HCT116 (cell line): ENCODE measurements around the gene SNTG2. TPM values are rescaled to one million over a fixed set of nuclear protein-coding genes. Genes with fewer than 3 reads are reported as not detected.

Experiments used
- ATAC-seq: fragments of 200-7000 bp; cut with Tn5 transposase; 2 replicates; pipeline ENCODE4 v1.9.1; 2020; ENCODE audit warnings: mild to moderate bottlenecking, moderate library complexity
- BruUV-seq: library from RNA; stranded (reverse); fragments of 400-500 nt; replicated peaks from 2 replicates; lab custom pipeline; 2021; lab: Mats Ljungman, UMichigan
- CTCF ChIA-PET: fragments of 300-600 bp; sonication (Branson Sonifier 250); formaldehyde crosslinking; loops from one replicate; lab custom pipeline; 2021; ENCODE audit warnings: antibody characterized with exemption; lab: Charles Lee
- POLR2A ChIA-PET: fragments of 300-600, 350-600 bp; sonication (Branson Sonifier 250); formaldehyde crosslinking; loops from one replicate; lab custom pipeline; 2021; ENCODE audit warnings: antibody characterized with exemption; lab: Charles Lee
- RAD21 ChIA-PET, 2 experiments: fragments of 300-600 bp; sonication (Branson Sonifier 250); formaldehyde crosslinking; loops; one replicate each; lab custom pipeline; 2023; ENCODE audit warnings: low total read pairs in 2 of 2; ENCODE audit not compliant: uncharacterized antibody in 2 of 2, unreplicated experiment in 2 of 2, low non-redundant PET in 1 of 2; lab: Charles Lee
- DNase-seq: peaks from one replicate; pipeline ENCODE4 v3.0.0-alpha.2; 2010; ENCODE audit warnings: low read depth, low spot score
- H2AFZ ChIP-seq: fragments of 200-600 bp; shearing (Covaris generic), sonication (generic); 2 replicates; pipeline ENCODE4 v1.6.1; 2017; ENCODE audit warnings: low read depth, mixed run types, mixed read lengths, antibody characterized with exemption, low read length; ENCODE audit not compliant: poor library complexity, severe bottlenecking
- H3K27ac ChIP-seq: 2 replicates; pipeline ENCODE4 v1.5.1; 2012; ENCODE audit warnings: low read depth, low read length
- H3K27me3 ChIP-seq: fragments of 200-600 bp; sonication (generic); 2 replicates; pipeline ENCODE4 v1.6.1; 2016; ENCODE audit warnings: mixed run types, low read length, mixed read lengths; ENCODE audit not compliant: insufficient read depth
- H3K36me3 ChIP-seq, 2 experiments: fragments of 200-500 bp in 1 of 2; fragments of 200-600 bp in 1 of 2; sonication (Bioruptor generic) in 1 of 2; sonication (generic) in 1 of 2; 2 replicates each; pipeline versions ENCODE4 v1.5.1 to v1.6.1; 2014 to 2016; ENCODE audit warnings: low read length in 2 of 2, inconsistent platforms in 1 of 2, mixed read lengths in 1 of 2, mixed run types in 1 of 2; ENCODE audit not compliant: insufficient read depth in 2 of 2, control insufficient read depth in 1 of 2
- H3K4me1 ChIP-seq, 2 experiments: fragments of 200-600 bp in 1 of 2; sonication (generic) in 1 of 2; 2 replicates each; pipeline versions ENCODE4 v1.5.1 to v1.6.1; 2012 to 2017; ENCODE audit warnings: low read length in 2 of 2, inconsistent platforms in 1 of 2, mild to moderate bottlenecking in 1 of 2, mixed read lengths in 1 of 2, mixed run types in 1 of 2, moderate library complexity in 1 of 2; ENCODE audit not compliant: insufficient read depth in 2 of 2, control insufficient read depth in 1 of 2
- H3K4me2 ChIP-seq: fragments of 200-600 bp; sonication (generic); 2 replicates; pipeline ENCODE4 v1.6.1; 2017; ENCODE audit warnings: mixed run types, low read length, mixed read lengths
- H3K4me3 ChIP-seq, 2 experiments: fragments of 200-600 bp in 1 of 2; sonication (generic) in 1 of 2; replicated peaks in 1 of 2; 2 replicates each; pipeline ENCODE4 v1.5.1; 2011 to 2016; ENCODE audit warnings: low read length in 2 of 2, control low read depth in 1 of 2, low read depth in 1 of 2, mild to moderate bottlenecking in 1 of 2, mixed read lengths in 1 of 2, mixed run types in 1 of 2
- H3K79me2 ChIP-seq: fragments of 200-600 bp; sonication (generic); 2 replicates; pipeline ENCODE4 v1.6.1; 2017; ENCODE audit warnings: mild to moderate bottlenecking, mixed run types, low read length, moderate library complexity, mixed read lengths; ENCODE audit not compliant: insufficient read depth
- H3K9ac ChIP-seq: fragments of 200-600 bp; sonication (generic); 2 replicates; pipeline ENCODE4 v1.6.1; 2016; ENCODE audit warnings: low read length, mixed read lengths
- H3K9me2 ChIP-seq: fragments of 200-600 bp; sonication (generic), shearing (Covaris generic); 2 replicates; pipeline ENCODE4 v1.6.1; 2017; ENCODE audit warnings: mixed run types, mild to moderate bottlenecking, moderate library complexity; ENCODE audit not compliant: insufficient read depth
- H3K9me3 ChIP-seq, 2 experiments: fragments of 200-500 bp in 1 of 2; fragments of 200-600 bp in 1 of 2; sonication (Bioruptor generic) in 1 of 2; sonication (generic) in 1 of 2; 2 replicates each; pipeline ENCODE4 v1.6.1; 2014 to 2017; ENCODE audit warnings: low read length in 2 of 2, mixed read lengths in 2 of 2, inconsistent platforms in 1 of 2, low read depth in 1 of 2, mild to moderate bottlenecking in 1 of 2, mixed run types in 1 of 2, moderate library complexity in 1 of 2; ENCODE audit not compliant: control insufficient read depth in 1 of 2, insufficient read depth in 1 of 2
- H4K20me1 ChIP-seq: fragments of 200-600 bp; sonication (generic), shearing (Covaris generic); 2 replicates; pipeline ENCODE4 v1.6.1; 2017; ENCODE audit warnings: mixed run types, mild to moderate bottlenecking, moderate library complexity; ENCODE audit not compliant: insufficient read depth
- ATF3 ChIP-seq: IDR thresholded peaks from 2 replicates; pipeline ENCODE4 v1.6.1; 2012
- CBX3 ChIP-seq: IDR thresholded peaks from 2 replicates; pipeline ENCODE4 v1.6.1; 2012; ENCODE audit warnings: low read depth
- CEBPB ChIP-seq: IDR thresholded peaks from 2 replicates; pipeline ENCODE4 v1.6.1; 2012; ENCODE audit warnings: low read depth
- CTCF ChIP-seq, 3 experiments: fragments of 200-600 bp in 1 of 3; sonication (generic) in 1 of 3; IDR thresholded peaks in 2 of 3; conservative IDR thresholded peaks in 1 of 3; 2 replicates each; pipeline ENCODE4 v1.5.1; 2012 to 2017; ENCODE audit warnings: low read depth in 2 of 3, low read length in 2 of 3, antibody characterized with exemption in 1 of 3, borderline replicate concordance in 1 of 3, control low read depth in 1 of 3, mild to moderate bottlenecking in 1 of 3, mixed read lengths in 1 of 3, mixed run types in 1 of 3, moderate library complexity in 1 of 3; ENCODE audit not compliant: insufficient read depth in 1 of 3
- FOSL1 ChIP-seq: IDR thresholded peaks from 2 replicates; pipeline ENCODE4 v1.6.1; 2012; ENCODE audit warnings: low read depth
- POLR2A ChIP-seq: IDR thresholded peaks from 2 replicates; pipeline ENCODE4 v1.7.0; 2011; ENCODE audit warnings: borderline replicate concordance; ENCODE audit not compliant: insufficient read depth, insufficient read length; ENCODE audit errors: extremely low read depth
- POLR2AphosphoS5 ChIP-seq: IDR thresholded peaks from 2 replicates; pipeline ENCODE4 v1.6.1; 2011; ENCODE audit warnings: mild to moderate bottlenecking, low read depth, low read length, moderate library complexity
- REST ChIP-seq: IDR thresholded peaks from 2 replicates; pipeline ENCODE4 v1.6.1; 2012; ENCODE audit warnings: low read depth
- TCF7L2 ChIP-seq: IDR thresholded peaks from 2 replicates; pipeline ENCODE4 v1.7.0; 2011; ENCODE audit warnings: borderline replicate concordance, inconsistent platforms; ENCODE audit not compliant: insufficient read depth, insufficient read length; ENCODE audit errors: extremely low read depth
- ZNF274 ChIP-seq: fragments of 200-500 bp; sonication (Bioruptor generic); IDR thresholded peaks from 2 replicates; pipeline ENCODE4 v1.6.1; 2014; ENCODE audit warnings: mild to moderate bottlenecking, low read depth, low read length, inconsistent platforms
- intact Hi-C: fragments of 100-400 bp; cut with micrococcal nuclease; formaldehyde crosslinking; loops from 2 replicates; pipeline ENCODE4 v1.10.0; 2022
- total RNA-seq: library from RNA; stranded (reverse); gene quantifications from one replicate; pipeline ENCODE4 v1.2.1, GENCODE V29; 2021; ENCODE audit not compliant: unreplicated experiment

The SNTG2 gene
- total RNA-seq, 1 experiment from 2014 or later, result not detected

GRCh38 chr2:922185-922584 is 28.5 kb upstream of the SNTG2 start:
- no peaks in the 10 kb centered on the region for H3K79me2 ChIP-seq
- no peak for DNase-seq
- no peak overlapping the region for H3K27ac ChIP-seq
- H3K27me3 ChIP-seq, result peaks cover 31% of the 10 kb centered on the region
- ChIA-PET POLR2A (no interaction called here), CTCF (no interaction called here), RAD21 (no interaction called here)
- no peak overlapping the region for H3K4me2 ChIP-seq
- no peak overlapping the region for H2AFZ ChIP-seq
- TF ChIP-seq POLR2A (no peak), ZNF274 (no peak), CBX3 (no peak), TCF7L2 (no peak)
- ATAC-seq, result no peak
- no peaks in the 10 kb centered on the region for H3K9me2 ChIP-seq
- H3K4me1 ChIP-seq, result no peaks in the 10 kb centered on the region
- no peak overlapping the region for H3K4me3 ChIP-seq
- no TSS peak for BruUV-seq
- H3K36me3 ChIP-seq, result no peaks in the 10 kb centered on the region
- H4K20me1 ChIP-seq, result no peaks in the 10 kb centered on the region
- intact Hi-C loops, result no loop called here
- H3K9ac ChIP-seq, result no peak overlapping the region
- H3K9me3 ChIP-seq, result no peaks in the 10 kb centered on the region

GRCh38 chr2:923832-924601 is 26.6 kb upstream of the SNTG2 start:
- no peak for ATAC-seq
- intact Hi-C loops, result no loop called here
- Histone ChIP-seq H3K36me3 (no peaks in the 10 kb centered on the region), H4K20me1 (no peaks in the 10 kb centered on the region), H3K4me1 (no peaks in the 10 kb centered on the region), H3K9me2 (no peaks in the 10 kb centered on the region), H2AFZ (no peak overlapping the region), H3K4me2 (no peak overlapping the region), H3K79me2 (no peaks in the 10 kb centered on the region), H3K27ac (no peak overlapping the region), H3K27me3 (peaks cover 26% of the 10 kb centered on the region), H3K9ac (no peak overlapping the region), H3K4me3 (no peak overlapping the region), H3K9me3 (no peaks in the 10 kb centered on the region)
- CTCF ChIA-PET, result no interaction called here
- no TSS peak for BruUV-seq
- no peak for DNase-seq
- RAD21 ChIA-PET, result no interaction called here
- POLR2A ChIA-PET, result no interaction called here
- TF ChIP-seq FOSL1 (no peak), CTCF (IDR thresholded peaks at IDR 0.05 in 2 of 3, conservative IDR thresholded peaks at IDR 0.05 in 1 of 3; ENCODE audit: borderline replicate concordance in 1 of 3, insufficient read depth in 1 of 3, low read depth in 2 of 3, low read length in 2 of 3) (no peak), CEBPB (no peak), ATF3 (no peak), POLR2AphosphoS5 (no peak), REST (no peak), TCF7L2 (no peak)
